ENCODE results near the gene IFITM1.

Gene IFITM1

DNA sequence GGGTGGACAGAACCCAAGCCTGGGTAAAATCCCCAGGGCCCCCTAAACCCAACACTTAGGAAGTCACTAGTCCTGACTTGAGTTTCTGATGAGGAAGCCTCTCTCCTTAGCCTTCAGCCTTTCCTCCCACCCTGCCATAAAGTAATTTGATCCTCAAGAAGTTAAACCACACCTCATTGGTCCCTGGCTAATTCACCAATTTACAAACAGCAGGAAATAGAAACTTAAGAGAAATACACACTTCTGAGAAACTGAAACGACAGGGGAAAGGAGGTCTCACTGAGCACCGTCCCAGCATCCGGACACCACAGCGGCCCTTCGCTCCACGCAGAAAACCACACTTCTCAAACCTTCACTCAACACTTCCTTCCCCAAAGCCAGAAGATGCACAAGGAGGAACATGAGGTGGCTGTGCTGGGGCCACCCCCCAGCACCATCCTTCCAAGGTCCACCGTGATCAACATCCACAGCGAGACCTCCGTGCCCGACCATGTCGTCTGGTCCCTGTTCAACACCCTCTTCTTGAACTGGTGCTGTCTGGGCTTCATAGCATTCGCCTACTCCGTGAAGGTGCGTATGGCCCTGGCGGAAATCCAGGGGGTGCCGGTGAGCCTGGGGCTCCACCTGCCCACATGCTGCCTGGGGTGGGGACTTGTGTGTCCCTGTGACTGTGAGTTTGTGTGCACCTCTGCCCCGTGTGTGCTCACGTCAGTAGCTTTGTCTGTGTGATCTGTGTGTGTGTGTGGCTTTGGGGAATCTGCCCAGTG lies at the start of gene IFITM1:
TSS of gene IFITM1 (plus strand) at position 254 of the 767 bp plus-strand sequence. CDS start at position 385, 131 bp downstream.
- DNase-seq: no peak

DNA sequence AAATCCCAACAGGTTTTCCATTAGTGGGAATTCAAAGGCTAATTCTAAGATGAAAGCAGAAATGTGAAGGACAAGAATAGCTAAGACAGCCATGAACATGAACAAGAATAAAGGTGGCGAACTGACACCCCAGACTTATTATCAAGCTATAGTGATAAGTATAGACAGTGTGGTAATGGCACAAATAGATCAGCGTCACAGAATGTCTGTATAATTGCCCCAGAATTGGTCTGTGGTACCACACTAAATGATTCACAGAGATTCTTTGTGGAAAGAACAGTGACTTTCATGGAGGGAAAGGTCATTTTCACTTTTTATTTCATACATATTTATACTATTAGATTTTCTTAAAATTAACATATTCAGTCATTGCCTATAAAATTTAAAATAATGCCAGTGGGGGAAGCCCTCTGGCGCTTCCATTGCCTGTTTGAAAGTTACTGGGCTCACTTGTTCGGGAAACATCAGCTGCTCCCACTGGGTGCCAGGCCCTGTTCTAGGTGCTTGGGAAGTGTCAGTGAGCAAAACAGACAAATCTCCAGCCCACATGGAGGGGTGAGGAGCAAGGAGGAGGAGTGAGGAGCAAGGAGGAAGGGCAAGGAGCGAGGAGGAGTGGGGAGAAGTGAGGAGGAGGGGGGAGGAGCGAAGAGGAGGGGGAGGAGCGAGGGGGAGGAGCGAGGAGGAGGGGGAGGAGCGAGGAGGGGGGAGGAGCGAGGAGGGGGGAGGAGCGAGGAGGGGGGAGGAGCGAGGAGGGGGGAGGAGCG lies 47.0 kb upstream of the IFITM1 start:
- no peak for DNase-seq

DNA sequence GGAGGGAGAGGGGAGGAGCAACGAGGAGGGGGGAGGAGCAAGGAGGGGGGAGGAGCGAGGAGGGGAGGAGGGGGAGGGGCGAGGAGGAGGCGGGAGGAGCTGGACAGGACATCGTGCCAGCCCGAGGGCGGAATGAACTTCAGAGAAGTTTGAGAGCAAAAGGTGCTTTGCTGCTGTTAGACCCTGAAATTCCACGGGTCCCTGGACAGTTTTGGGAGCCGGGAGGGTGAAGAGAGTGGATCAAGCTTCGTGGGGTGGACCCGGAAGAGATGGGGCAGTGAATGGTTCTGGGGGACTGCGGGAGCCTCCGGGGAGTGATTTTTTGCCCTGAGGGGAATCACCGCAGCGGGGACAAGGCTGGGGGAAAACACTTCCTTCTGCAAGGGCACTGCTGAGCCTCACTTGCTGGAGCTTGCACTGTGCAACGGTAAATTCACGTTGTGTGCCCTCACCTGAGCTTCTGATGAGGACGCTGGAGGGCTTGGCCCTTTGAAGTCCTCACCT lies 46.3 kb upstream of the IFITM1 start:
- no peak for DNase-seq

DNA sequence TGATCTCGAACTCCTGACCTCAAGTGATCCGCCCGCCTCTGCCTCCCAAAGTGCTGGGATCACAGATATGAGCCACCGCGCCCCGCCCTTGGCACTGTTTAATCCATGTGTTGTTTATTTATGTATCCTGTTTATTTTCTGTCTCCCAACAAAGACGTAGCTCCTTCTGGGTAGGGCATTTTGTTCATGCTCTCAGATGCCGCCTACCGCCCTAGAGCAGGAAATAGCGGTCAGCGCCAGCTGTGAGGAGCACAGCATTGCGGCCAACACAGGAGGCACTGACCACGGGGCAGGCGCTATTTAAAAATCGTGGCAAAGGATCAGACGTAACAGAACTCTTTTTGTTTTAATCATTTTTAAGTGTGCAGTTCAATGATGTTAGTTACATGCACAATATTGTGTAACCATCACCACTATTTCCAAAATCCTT lies 45.1 kb upstream of the IFITM1 start:
- peak in 1 of 2 experiments; percentile 13 for DNase-seq

DNA sequence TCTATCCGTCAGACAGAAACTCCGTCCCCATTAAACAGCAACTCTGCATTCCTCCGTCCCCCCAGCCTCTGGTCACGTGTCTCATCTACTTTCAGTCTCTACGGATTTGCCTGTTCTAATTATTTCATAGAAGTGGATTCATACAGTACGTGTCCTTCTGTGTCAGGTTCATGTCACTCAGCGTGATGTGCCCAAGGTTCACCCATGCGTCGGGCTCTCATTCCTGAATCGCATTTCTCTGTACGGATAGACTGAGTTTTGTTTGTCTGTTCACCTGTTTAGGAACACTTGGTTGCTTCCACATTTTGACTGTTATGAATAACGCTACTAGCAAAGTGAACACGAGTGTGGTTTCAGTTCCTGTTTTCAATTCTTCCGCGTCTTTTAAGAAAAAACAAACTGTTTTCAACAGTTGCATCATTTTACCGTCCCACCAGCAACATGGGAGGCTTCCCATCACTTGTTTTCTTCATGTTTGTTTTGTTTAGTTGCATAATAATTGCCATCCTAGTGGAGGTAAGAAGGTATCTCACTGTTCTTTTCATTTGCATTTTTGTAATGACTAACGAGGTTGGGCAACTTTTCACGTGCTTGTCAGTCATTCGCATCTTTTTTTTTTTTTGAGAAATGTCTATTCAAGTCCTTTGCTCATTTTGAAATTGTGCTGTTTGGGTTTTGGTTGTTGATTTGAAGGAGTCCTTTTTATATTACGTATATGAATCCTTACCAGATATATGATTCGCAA lies 44.5 kb upstream of the IFITM1 start:
- DNase-seq: no peak

DNA sequence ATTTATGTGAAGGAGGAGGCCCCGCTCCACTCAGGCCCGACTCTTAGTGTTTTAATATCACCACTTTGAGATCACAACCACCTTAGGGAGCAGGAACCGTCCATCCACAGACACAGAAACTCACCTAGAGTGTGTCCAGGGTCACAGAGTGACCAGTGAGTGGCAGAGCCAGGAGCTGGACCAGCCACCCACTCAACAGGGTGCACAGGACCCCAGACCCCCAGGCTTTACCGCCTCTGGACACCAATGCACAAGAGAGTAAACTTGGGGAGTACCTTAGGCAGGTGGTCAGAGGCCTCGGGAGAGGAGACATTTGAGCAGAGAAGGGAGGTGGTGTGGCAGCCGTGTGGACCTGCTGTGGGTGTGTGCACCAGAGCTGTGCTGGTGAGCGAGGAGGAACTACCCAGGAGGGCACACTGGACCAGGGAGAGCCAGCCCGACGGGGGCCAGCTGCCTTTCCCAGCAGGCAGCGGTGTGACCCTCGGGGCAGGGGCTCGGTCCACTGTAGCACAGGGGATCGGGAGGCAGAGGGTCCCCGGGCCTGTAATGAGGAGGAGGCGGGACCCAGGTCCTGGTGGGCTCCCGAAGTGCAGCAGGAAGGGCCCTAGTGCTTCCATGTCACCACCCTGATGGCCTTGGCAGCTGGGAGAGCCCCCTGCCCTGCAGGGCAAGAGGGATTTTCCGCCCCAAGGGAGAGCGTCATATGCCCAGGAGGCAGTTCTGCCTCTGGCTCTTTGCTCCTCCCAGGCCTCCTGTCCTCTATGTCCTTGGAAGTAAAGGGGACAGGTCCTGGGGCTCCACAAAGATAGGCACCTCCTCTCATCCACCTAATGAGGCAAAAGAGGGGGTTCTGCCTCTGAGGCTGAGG lies 43.2 kb upstream of the IFITM1 start:
- DNase-seq: no peak

DNA sequence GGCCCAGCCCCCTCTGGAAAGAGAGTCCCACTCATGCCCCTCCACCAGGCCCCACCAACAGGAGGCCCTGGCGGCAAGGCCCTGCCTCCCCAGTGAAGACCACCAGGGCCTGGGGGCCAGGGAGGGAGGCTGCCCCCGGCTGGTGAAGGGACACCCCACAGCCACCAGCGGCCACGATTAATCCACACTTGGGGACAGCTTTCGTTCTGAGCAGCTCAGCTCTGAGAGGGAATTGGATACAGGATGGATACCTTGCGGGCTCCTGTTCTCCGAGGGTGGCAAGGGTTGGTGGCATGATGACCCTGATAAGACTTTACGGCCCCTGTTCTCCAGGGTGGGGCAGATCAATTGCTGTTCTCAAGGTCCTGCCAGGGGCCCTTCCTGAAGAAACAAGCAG lies 42.5 kb upstream of the IFITM1 start:
- DNase-seq: no peak

DNA sequence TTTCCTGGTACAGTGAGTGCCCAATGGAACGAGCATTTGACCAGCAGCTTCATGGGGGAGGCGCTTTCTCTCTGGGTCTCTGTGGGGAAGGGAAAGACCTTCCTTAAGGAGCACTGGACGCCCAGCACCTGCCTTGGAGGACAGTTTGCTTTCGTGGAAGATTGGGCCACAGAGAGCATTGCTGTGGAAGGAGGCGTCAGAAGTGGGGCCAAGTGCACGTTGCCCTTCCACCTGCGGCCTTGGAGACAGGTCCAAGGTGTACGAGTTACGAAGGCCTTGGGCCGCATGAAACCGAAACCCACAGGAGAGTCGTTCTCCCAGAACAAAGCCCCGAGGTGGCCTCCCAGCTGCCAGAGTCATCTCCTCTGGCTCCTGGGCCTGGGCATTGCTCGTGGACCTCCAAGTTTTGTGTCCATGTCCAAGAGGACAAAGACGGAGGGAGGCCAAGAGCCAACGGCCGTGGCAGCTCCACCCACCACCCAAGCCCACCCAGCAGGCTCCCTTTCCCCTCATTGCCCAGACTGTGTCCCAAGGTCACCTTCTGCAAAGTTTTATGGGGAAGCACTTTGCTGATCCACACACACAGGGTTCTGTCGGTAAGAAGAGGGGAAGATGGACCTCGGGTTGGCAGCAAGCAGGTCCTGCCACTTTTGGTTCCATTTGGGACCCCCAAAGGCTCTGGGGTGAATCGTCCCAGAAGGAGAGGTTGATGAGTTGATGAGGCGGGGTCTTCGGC lies 41.5 kb upstream of the IFITM1 start:
- DNase-seq: no peak

DNA sequence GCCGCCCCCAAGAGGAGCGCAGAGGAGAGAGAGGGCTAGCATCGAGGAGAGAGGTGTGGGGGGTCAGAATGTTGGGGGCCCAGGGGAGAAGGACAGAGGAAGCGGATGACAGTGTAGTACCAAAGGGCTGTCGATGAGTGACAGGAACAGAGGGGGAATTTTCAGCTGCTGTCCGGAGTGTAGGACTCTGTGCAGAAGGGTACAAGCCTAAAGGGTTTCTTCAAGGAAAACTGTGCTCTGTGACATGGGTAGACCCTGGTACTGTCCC lies 41.0 kb upstream of the IFITM1 start:
- no peak for DNase-seq

DNA sequence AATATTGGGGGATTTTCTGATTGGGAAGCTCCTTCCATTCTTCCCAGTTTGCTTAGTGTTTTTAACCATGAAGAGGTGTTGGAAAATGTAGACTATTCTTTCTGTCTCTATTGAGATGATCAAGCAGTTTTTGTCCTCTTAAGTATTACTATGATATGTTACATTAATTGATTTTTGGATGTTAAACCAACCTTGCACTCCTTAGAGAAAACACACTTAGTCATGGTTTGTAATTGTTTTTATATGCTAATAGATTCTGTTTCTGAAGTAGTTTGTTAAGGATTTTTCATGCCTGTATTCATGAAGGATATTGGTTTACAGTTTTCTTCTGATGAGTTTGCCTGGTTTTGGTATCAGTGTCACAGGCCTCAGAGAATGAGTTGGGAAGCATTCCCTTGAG lies 37.6 kb upstream of the IFITM1 start:
- DNase-seq: no peak

DNA sequence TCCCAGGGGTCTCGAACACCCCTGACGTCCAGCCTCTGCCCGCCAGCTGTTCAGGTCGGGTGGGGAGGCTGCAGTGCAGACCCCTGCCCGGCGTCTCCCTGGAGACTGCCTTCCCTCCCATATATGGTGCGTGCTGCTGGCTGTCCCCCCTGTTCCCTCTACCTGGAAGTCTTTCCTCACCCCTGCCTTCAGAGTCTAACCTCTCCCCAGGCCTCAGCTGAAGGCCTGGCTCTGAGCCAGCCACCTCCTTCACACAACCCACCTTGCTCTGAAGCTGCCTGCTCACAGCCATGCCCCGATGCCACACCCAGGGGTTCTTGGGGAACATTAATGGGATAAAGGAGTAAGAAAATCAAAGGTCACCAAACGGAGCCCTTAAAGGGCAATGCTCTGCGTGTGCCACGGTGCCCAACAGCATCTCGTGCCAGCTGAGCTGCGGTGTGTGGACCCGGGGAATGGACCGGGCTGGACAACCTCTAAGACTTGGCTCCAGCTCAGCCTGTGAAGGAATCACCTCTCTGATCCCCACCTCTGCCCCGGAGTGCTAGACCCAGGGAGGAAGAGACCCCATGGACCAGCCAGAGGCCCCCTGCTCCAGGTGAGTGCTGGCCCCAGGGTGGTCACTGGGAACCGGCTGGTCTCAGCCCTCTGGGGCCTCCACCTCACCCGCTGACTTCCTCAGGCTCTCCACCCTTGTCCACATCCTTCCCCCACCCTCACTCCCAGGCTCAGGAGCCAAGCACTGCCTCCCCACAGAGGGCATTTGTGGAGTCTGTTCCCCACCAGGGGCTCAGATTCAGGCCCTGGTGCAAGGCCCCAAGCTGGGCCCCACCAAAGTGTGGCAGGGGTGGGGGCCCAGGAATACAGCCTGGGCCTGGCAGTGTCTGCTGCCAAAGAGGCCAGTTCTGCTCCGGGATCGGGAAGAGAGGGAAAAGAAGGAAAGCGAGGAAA lies 35.6 kb upstream of the IFITM1 start, which contains the start of gene NLRP6:
TSS of gene NLRP6 (plus strand) at position 407 of the 951 bp plus-strand sequence. CDS start at position 570, 163 bp downstream.
- no peak for DNase-seq

DNA sequence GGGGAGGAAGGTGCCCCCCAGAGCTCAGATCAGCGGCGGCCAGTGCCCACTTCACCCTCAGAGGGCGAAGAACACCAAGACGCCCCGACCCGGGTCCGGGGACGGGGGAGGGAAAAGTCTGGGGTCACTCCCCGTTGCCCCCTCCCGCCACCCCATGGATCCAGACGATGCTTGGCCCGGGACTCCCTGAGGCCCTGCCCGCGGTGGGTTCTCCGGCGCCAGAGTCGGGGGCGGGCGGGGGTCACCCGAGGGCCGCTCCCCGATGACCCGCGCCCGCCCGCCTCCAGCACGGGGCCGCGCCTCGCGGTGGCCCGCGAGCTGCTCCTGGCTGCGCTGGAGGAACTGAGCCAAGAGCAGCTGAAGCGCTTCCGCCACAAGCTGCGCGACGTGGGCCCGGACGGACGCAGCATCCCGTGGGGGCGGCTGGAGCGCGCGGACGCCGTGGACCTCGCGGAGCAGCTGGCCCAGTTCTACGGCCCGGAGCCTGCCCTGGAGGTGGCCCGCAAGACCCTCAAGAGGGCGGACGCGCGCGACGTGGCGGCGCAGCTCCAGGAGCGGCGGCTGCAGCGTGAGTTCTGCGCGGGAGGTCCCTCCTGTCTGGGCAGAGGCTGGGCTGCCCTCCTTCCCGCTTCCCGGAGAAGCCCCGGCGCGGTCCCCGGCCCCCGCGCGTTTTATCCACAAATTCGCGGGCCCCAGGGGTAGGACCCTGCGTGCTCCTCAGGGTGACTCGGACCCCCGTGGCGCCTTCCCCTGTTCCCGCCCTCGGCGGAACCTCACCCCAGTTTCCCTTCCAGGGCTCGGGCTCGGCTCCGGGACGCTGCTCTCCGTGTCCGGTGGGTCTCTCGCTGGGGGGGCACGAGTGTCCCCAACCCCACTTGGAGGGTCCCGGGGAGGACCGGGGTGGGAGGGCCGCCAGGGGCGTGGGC lies 34.5 kb upstream of the IFITM1 start:
- DNase-seq: no peak

DNA sequence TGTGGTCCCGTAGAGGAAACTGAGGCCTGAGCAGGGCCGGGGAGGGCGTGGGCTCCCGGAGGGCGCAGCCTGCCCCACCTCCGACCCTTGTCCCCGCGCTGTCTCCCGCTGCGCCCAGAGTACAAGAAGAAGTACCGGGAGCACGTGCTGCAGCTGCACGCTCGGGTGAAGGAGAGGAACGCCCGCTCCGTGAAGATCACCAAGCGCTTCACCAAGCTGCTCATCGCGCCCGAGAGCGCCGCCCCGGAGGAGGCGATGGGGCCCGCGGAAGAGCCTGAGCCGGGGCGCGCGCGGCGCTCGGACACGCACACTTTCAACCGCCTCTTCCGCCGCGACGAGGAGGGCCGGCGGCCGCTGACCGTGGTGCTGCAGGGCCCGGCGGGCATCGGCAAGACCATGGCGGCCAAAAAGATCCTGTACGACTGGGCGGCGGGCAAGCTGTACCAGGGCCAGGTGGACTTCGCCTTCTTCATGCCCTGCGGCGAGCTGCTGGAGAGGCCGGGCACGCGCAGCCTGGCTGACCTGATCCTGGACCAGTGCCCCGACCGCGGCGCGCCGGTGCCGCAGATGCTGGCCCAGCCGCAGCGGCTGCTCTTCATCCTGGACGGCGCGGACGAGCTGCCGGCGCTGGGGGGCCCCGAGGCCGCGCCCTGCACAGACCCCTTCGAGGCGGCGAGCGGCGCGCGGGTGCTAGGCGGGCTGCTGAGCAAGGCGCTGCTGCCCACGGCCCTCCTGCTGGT lies 33.7 kb upstream of the IFITM1 start:
- DNase-seq: no peak

DNA sequence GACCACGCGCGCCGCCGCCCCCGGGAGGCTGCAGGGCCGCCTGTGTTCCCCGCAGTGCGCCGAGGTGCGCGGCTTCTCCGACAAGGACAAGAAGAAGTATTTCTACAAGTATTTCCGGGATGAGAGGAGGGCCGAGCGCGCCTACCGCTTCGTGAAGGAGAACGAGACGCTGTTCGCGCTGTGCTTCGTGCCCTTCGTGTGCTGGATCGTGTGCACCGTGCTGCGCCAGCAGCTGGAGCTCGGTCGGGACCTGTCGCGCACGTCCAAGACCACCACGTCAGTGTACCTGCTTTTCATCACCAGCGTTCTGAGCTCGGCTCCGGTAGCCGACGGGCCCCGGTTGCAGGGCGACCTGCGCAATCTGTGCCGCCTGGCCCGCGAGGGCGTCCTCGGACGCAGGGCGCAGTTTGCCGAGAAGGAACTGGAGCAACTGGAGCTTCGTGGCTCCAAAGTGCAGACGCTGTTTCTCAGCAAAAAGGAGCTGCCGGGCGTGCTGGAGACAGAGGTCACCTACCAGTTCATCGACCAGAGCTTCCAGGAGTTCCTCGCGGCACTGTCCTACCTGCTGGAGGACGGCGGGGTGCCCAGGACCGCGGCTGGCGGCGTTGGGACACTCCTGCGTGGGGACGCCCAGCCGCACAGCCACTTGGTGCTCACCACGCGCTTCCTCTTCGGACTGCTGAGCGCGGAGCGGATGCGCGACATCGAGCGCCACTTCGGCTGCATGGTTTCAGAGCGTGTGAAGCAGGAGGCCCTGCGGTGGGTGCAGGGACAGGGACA lies 32.9 kb upstream of the IFITM1 start:
- no peak for DNase-seq

DNA sequence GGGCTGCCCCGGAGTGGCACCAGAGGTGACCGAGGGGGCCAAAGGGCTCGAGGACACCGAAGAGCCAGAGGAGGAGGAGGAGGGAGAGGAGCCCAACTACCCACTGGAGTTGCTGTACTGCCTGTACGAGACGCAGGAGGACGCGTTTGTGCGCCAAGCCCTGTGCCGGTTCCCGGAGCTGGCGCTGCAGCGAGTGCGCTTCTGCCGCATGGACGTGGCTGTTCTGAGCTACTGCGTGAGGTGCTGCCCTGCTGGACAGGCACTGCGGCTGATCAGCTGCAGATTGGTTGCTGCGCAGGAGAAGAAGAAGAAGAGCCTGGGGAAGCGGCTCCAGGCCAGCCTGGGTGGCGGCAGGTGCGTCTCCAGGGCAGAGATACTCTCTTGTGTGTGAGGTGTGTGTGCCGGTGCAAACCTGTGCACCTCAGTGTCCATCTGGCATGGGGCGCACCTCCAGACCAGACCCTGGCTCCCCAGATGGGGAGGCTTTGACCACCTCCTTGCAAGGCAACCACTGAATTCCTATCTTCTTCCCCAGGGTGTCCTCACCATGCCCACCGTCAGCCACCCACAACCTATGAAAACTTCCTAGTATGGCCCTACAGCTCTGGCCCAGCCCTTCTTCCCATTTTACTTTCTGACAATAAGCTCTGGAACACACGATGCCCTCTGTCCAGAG lies 32.2 kb upstream of the IFITM1 start:
- DNase-seq: no peak

DNA sequence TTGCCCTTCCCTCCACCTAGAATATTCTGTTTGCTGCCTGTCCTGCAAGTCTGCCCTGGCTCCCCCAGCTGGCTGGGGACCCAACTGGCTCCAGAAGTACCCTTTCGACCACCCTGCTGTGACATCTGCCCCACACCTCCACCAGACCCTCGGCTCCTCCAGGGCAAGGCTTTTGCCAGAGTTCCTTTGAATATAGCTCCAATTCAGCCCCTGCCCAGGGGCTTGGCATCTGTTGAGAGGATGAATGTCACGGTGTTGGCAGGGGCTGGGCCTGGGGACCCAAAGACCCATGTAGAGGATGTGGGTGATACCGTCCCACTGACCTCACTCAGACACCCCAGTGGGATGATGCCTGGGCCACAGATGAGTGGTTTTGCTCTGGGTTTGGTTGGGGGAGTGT lies 31.7 kb upstream of the IFITM1 start:
- no peak for DNase-seq
